ENCODE data around the gene C1orf122. TPM values are rescaled to one million over a fixed set of nuclear protein-coding genes. Genes with fewer than 3 reads are reported as not detected.

The C1orf122 gene
- total and polyA plus RNA-seq, 10 of the 15 experiments (the other 5 are each of a cell fraction or from before 2014, with no cell fraction given): 1.6 to 35.8 (median 14.8) TPM

- TF ChIP-seq EGR1 (IDR thresholded peaks at IDR 0.05; ENCODE audit: borderline replicate concordance in 1 of 2, low read depth in 2 of 2, low read length in 2 of 2) (peak in 1 of 2 experiments; percentile 17; a peak in 1 of 3 replicates), SPI1 (IDR thresholded peaks at IDR 0.05; ENCODE audit: borderline replicate concordance, insufficient read depth, low read depth, low read length) (peak; percentile 75; the same call in 1 of the 2 replicates), ZSCAN29 (IDR thresholded peaks at IDR 0.05) (0 out of 2 replicates have a peak, but pooled peaks have one; percentile 63), NR2F1 (conservative IDR thresholded peaks at IDR 0.05) (peak; percentile 62), JUNB (IDR thresholded peaks at IDR 0.05) (no peak), SMAD1 (IDR thresholded peaks at IDR 0.05; ENCODE audit: low read depth, partially characterized antibody) (no peak), MYC (IDR thresholded peaks at IDR 0.05; ENCODE audit: insufficient read depth, insufficient read length, insufficient replicate concordance, low read length, severe bottlenecking) (peak; percentile 87), ELK1 (IDR thresholded peaks at IDR 0.05; ENCODE audit: low read depth, low read length) (peak; percentile 82), BHLHE40 (IDR thresholded peaks at IDR 0.05; ENCODE audit: borderline replicate concordance in 1 of 2, low read depth in 2 of 2, low read length in 1 of 2) (peak; percentile 6 to 30; a peak in 2 of 4 replicates), HCFC1 (IDR thresholded peaks at IDR 0.05; ENCODE audit: low read length) (peak; percentile 64), NR2C1 (IDR thresholded peaks at IDR 0.05) (peak; percentile 10; the same call in 1 of the 2 replicates), MTA2 (IDR thresholded peaks at IDR 0.05; ENCODE audit: low read depth) (no peak), SREBF2 (IDR thresholded peaks at IDR 0.05; ENCODE audit: low read length) (peak; percentile 62; the same call in 1 of the 2 replicates), TAF1 (IDR thresholded peaks at IDR 0.05; ENCODE audit: borderline replicate concordance, low read depth, low read length) (peak; percentile 71; the same call in 1 of the 2 replicates), SRF (IDR thresholded peaks at IDR 0.05; ENCODE audit: low read depth in 2 of 2, low read length in 2 of 2) (no peak), ESRRA (IDR thresholded peaks at IDR 0.05; ENCODE audit: low read length) (no peak), ETV6 (conservative IDR thresholded peaks at IDR 0.05 in 1 of 2, IDR thresholded peaks at IDR 0.05 in 1 of 2; ENCODE audit: borderline replicate concordance in 1 of 2, low read depth in 1 of 2) (no peak), POLR2AphosphoS5 (IDR thresholded peaks at IDR 0.05; ENCODE audit: low read length) (peak; percentile 78), LARP7 (IDR thresholded peaks at IDR 0.05) (peak; percentile 96), TCF3 (IDR thresholded peaks at IDR 0.05; ENCODE audit: borderline replicate concordance, insufficient read depth, low read depth, low read length) (0 out of 2 replicates have a peak, but pooled peaks have one; percentile 26)
- TF ChIP-seq, protein P1, sequence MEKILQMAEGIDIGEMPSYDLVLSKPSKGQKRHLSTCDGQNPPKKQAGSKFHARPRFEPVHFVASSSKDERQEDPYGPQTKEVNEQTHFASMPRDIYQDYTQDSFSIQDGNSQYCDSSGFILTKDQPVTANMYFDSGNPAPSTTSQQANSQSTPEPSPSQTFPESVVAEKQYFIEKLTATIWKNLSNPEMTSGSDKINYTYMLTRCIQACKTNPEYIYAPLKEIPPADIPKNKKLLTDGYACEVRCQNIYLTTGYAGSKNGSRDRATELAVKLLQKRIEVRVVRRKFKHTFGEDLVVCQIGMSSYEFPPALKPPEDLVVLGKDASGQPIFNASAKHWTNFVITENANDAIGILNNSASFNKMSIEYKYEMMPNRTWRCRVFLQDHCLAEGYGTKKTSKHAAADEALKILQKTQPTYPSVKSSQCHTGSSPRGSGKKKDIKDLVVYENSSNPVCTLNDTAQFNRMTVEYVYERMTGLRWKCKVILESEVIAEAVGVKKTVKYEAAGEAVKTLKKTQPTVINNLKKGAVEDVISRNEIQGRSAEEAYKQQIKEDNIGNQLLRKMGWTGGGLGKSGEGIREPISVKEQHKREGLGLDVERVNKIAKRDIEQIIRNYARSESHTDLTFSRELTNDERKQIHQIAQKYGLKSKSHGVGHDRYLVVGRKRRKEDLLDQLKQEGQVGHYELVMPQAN (conservative IDR thresholded peaks at IDR 0.05): peak; percentile 91
- TF ChIP-seq, protein P2, sequence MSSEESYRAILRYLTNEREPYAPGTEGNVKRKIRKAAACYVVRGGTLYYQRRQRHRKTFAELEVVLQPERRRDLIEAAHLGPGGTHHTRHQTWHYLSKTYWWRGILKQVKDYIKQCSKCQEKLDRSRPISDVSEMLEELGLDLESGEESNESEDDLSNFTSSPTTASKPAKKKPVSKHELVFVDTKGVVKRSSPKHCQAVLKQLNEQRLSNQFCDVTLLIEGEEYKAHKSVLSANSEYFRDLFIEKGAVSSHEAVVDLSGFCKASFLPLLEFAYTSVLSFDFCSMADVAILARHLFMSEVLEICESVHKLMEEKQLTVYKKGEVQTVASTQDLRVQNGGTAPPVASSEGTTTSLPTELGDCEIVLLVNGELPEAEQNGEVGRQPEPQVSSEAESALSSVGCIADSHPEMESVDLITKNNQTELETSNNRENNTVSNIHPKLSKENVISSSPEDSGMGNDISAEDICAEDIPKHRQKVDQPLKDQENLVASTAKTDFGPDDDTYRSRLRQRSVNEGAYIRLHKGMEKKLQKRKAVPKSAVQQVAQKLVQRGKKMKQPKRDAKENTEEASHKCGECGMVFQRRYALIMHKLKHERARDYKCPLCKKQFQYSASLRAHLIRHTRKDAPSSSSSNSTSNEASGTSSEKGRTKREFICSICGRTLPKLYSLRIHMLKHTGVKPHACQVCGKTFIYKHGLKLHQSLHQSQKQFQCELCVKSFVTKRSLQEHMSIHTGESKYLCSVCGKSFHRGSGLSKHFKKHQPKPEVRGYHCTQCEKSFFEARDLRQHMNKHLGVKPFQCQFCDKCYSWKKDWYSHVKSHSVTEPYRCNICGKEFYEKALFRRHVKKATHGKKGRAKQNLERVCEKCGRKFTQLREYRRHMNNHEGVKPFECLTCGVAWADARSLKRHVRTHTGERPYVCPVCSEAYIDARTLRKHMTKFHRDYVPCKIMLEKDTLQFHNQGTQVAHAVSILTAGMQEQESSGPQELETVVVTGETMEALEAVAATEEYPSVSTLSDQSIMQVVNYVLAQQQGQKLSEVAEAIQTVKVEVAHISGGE (CRISPR knock-in tag; IDR thresholded peaks at IDR 0.05): peak; percentile 59
Measured at GRCh38 chr1:37807555-37808368, at the start of gene C1orf122, which contains the start of gene YRDC (continued).
